ENCODE data around the gene PLAC1. TPM values are rescaled to one million over a fixed set of nuclear protein-coding genes. Genes with fewer than 3 reads are reported as not detected.

Gene PLAC1
- total RNA-seq, 1 experiment from 2014 or later: 0.34 TPM

DNA sequence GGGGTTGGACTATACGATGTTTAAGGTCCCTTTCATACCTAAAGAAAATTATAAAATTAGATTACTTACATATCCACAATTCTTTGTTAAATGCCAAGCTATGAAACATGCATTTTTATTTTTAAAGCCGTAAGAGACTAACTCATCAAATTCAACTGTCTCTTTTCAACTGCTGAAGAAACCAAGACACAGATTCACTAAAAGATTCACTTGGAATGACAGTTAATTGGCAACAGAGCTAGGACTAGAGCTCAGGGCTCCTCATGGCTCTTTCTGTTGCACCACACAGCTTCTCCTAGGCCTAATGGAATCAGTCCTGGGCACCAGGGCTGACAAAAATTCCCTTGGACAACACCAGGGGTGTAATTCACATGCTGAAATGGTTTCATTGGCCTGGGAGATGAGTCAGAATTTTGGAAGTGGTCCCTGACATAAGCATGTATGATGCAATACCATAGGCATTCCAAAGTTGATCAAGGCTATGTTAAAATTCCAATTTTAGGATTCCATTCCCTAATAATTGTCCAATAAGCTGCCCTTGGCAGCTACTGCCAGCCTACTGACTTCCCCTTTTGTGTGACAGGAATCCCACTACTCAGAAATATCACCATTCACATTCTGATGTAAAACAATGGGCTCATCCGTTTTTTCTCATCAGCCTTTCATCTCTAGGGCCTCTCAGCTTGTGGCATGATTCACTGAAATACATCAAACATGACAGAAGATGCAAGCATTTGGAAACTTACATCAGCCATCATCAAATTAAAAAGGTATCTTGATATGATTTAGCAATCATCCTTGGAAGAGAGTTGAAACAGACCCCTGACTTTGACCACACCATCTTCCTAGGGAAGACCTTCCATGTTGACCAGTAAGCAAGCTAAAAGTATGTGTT lies 54.2 kb downstream of the PLAC1 start:
- H3K9me3 ChIP-seq (ENCODE audit: control insufficient read depth in 1 of 2, insufficient read depth in 1 of 2, low read depth in 1 of 2, low read length in 2 of 2): no peaks in the 10 kb centered on the region
- TSS peak; percentile 97 for BruUV-seq (replicated peaks)
- intact Hi-C loops (cut with micrococcal nuclease): no loop called here
- H3K4me1 ChIP-seq (ENCODE audit: control insufficient read depth in 1 of 2, insufficient read depth in 2 of 2, low read length in 2 of 2): peaks cover 22 to 40% of the 10 kb centered on the region in 2 experiments
- ATAC-seq: peak; percentile 76
- POLR2A ChIA-PET: no interaction called here
- H3K4me3 ChIP-seq (replicated peaks in 1 of 2; ENCODE audit: low read depth in 1 of 2, low read length in 2 of 2): no peak overlapping the region
- peak overlapping the region; percentile 32; the same call in 1 of the 2 replicates for H3K27ac ChIP-seq (ENCODE audit: low read depth, low read length)
- TF ChIP-seq ZNF274 (IDR thresholded peaks at IDR 0.05; ENCODE audit: low read depth, low read length) (no peak), EZH2 (IDR thresholded peaks at IDR 0.05) (no peak), POLR2A (IDR thresholded peaks at IDR 0.05; ENCODE audit: borderline replicate concordance, extremely low read depth, insufficient read depth, insufficient read length) (no peak), FOSL1 (IDR thresholded peaks at IDR 0.05; ENCODE audit: low read depth) (peak; percentile 74), TCF7L2 (IDR thresholded peaks at IDR 0.05; ENCODE audit: borderline replicate concordance, extremely low read depth, insufficient read depth, insufficient read length) (peak; percentile 90), JUND (IDR thresholded peaks at IDR 0.05) (peak; percentile 62), RAD21 (IDR thresholded peaks at IDR 0.05; ENCODE audit: low read depth) (peak; percentile 26), CBX3 (IDR thresholded peaks at IDR 0.05; ENCODE audit: low read depth) (no peak; the same call in none of the 2 replicates), ZFX (IDR thresholded peaks at IDR 0.05) (no peak), SRF (IDR thresholded peaks at IDR 0.05; ENCODE audit: low read depth) (peak; percentile 19; the same call in 1 of the 2 replicates), CEBPB (IDR thresholded peaks at IDR 0.05; ENCODE audit: low read depth) (peak; percentile 91), SIN3A (IDR thresholded peaks at IDR 0.05; ENCODE audit: low read depth) (0 out of 2 replicates have a peak, but pooled peaks have one; percentile 38), EZH2phosphoT487 (IDR thresholded peaks at IDR 0.05; ENCODE audit: borderline replicate concordance) (no peak), SP1 (IDR thresholded peaks at IDR 0.05; ENCODE audit: low read depth) (peak; percentile 52)
- TF ChIP-seq, protein P1, sequence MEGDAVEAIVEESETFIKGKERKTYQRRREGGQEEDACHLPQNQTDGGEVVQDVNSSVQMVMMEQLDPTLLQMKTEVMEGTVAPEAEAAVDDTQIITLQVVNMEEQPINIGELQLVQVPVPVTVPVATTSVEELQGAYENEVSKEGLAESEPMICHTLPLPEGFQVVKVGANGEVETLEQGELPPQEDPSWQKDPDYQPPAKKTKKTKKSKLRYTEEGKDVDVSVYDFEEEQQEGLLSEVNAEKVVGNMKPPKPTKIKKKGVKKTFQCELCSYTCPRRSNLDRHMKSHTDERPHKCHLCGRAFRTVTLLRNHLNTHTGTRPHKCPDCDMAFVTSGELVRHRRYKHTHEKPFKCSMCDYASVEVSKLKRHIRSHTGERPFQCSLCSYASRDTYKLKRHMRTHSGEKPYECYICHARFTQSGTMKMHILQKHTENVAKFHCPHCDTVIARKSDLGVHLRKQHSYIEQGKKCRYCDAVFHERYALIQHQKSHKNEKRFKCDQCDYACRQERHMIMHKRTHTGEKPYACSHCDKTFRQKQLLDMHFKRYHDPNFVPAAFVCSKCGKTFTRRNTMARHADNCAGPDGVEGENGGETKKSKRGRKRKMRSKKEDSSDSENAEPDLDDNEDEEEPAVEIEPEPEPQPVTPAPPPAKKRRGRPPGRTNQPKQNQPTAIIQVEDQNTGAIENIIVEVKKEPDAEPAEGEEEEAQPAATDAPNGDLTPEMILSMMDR (IDR thresholded peaks at IDR 0.05 in 2 of 3, conservative IDR thresholded peaks at IDR 0.05 in 1 of 3; ENCODE audit: borderline replicate concordance in 1 of 3, insufficient read depth in 1 of 3, low read depth in 2 of 3, low read length in 2 of 3): peak in 1 of 3 experiments; percentile 18; a peak in 1 of 6 replicates
- TF ChIP-seq, protein P2, sequence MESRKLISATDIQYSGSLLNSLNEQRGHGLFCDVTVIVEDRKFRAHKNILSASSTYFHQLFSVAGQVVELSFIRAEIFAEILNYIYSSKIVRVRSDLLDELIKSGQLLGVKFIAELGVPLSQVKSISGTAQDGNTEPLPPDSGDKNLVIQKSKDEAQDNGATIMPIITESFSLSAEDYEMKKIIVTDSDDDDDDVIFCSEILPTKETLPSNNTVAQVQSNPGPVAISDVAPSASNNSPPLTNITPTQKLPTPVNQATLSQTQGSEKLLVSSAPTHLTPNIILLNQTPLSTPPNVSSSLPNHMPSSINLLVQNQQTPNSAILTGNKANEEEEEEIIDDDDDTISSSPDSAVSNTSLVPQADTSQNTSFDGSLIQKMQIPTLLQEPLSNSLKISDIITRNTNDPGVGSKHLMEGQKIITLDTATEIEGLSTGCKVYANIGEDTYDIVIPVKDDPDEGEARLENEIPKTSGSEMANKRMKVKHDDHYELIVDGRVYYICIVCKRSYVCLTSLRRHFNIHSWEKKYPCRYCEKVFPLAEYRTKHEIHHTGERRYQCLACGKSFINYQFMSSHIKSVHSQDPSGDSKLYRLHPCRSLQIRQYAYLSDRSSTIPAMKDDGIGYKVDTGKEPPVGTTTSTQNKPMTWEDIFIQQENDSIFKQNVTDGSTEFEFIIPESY (IDR thresholded peaks at IDR 0.05; ENCODE audit: extremely low read depth, insufficient replicate concordance, low read length): no peak
- TF ChIP-seq, protein P3, sequence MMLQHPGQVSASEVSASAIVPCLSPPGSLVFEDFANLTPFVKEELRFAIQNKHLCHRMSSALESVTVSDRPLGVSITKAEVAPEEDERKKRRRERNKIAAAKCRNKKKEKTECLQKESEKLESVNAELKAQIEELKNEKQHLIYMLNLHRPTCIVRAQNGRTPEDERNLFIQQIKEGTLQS (IDR thresholded peaks at IDR 0.05): peak; percentile 81
- TF ChIP-seq, protein P4, sequence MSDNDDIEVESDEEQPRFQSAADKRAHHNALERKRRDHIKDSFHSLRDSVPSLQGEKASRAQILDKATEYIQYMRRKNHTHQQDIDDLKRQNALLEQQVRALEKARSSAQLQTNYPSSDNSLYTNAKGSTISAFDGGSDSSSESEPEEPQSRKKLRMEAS (IDR thresholded peaks at IDR 0.05): peak; percentile 52
- H3K9me2 ChIP-seq (ENCODE audit: insufficient read depth): no peaks in the 10 kb centered on the region
- 0 out of 2 replicates have a peak overlapping the region, but pooled peaks have one; percentile 14 for H3K9ac ChIP-seq (ENCODE audit: low read length)
- peak overlapping the region; percentile 45 for H3K4me2 ChIP-seq (ENCODE audit: low read length)
- DNase-seq (ENCODE audit: low read depth, low spot score): peak; percentile 71
- no peaks in the 10 kb centered on the region for H3K79me2 ChIP-seq (ENCODE audit: insufficient read depth, low read length)
- no peaks in the 10 kb centered on the region for H4K20me1 ChIP-seq (ENCODE audit: insufficient read depth)
- no peaks in the 10 kb centered on the region for H3K27me3 ChIP-seq (ENCODE audit: insufficient read depth, low read length)
- CTCF ChIA-PET: interaction anchor here (1.0 kb wide), 1 partner anchor 83 kb away, joined by 4 read pairs; no protein-coding TSS in a partner anchor
- H3K36me3 ChIP-seq (ENCODE audit: control insufficient read depth in 1 of 2, insufficient read depth in 2 of 2, low read length in 2 of 2): no peaks in the 10 kb centered on the region
- H2AFZ ChIP-seq (ENCODE audit: low read depth, low read length, poor library complexity, severe bottlenecking): no peak overlapping the region
- RAD21 ChIA-PET (ENCODE audit: low non-redundant PET in 1 of 2, low total read pairs in 2 of 2, uncharacterized antibody in 2 of 2, unreplicated experiment in 2 of 2): no interaction called here
